Keratinocyte (primary cell): ENCODE measurements around the gene BRI3BP. TPM values are rescaled to one million over a fixed set of nuclear protein-coding genes. Genes with fewer than 3 reads are reported as not detected.

Experiments used
- DNase-seq: peaks from one replicate; pipeline ENCODE4 v3.0.0-alpha.2; 2011; ENCODE audit warnings: low read depth, missing footprints, low spot score
- FAIRE-seq: peaks from 2 replicates; lab custom pipeline; 2011; peaks lifted over from hg19 to GRCh38; lab: Jason Lieb, UNC
- H2AFZ ChIP-seq: 2 replicates; pipeline ENCODE4 v1.6.0; 2012; ENCODE audit warnings: low read length, control low read depth, inconsistent platforms; ENCODE audit not compliant: control insufficient read depth
- H3K27ac ChIP-seq: 2 replicates; pipeline ENCODE4 v1.5.1; 2011; ENCODE audit warnings: low read length; ENCODE audit not compliant: control insufficient read depth, insufficient read depth
- H3K27me3 ChIP-seq: 3 replicates; pipeline ENCODE4 v1.6.0; 2011; ENCODE audit warnings: low read length; ENCODE audit not compliant: control insufficient read depth, insufficient read depth; ENCODE audit errors: extremely low read depth
- H3K36me3 ChIP-seq, 2 experiments: 2 replicates in 1 of 2; 3 replicates in 1 of 2; pipeline ENCODE4 v1.5.1; 2011; ENCODE audit warnings: low read length in 2 of 2, mild to moderate bottlenecking in 1 of 2; ENCODE audit not compliant: control insufficient read depth in 2 of 2, insufficient read depth in 2 of 2; ENCODE audit errors: extremely low read depth in 1 of 2
- H3K4me1 ChIP-seq: 3 replicates; pipeline ENCODE4 v1.5.1; 2011; ENCODE audit warnings: low read length; ENCODE audit not compliant: control insufficient read depth, insufficient read depth; ENCODE audit errors: extremely low read depth
- H3K4me2 ChIP-seq: 3 replicates; pipeline ENCODE4 v1.6.0; 2011; ENCODE audit warnings: low read depth, low read length; ENCODE audit not compliant: control insufficient read depth, insufficient read depth; ENCODE audit errors: extremely low read depth
- H3K4me3 ChIP-seq, 3 experiments: fragments of 200-600 bp in 1 of 3; sonication (generic) in 1 of 3; 2 replicates in 2 of 3; 3 replicates in 1 of 3; pipeline ENCODE4 v1.5.1; 2011 to 2016; ENCODE audit warnings: low read length in 3 of 3, mild to moderate bottlenecking in 3 of 3, control low read depth in 2 of 3, inconsistent platforms in 1 of 3, low read depth in 1 of 3, mixed read lengths in 1 of 3, mixed run types in 1 of 3, moderate library complexity in 1 of 3; ENCODE audit not compliant: control insufficient read depth in 2 of 3, insufficient read depth in 2 of 3; ENCODE audit errors: extremely low read depth in 1 of 3
- H3K79me2 ChIP-seq: 2 replicates; pipeline ENCODE4 v1.6.0; 2012; ENCODE audit warnings: low read length; ENCODE audit not compliant: control insufficient read depth, insufficient read depth
- H3K9ac ChIP-seq: 3 replicates; pipeline ENCODE4 v1.6.0; 2011; ENCODE audit warnings: low read length; ENCODE audit not compliant: control insufficient read depth, insufficient read depth; ENCODE audit errors: extremely low read depth
- H3K9me1 ChIP-seq: 3 replicates; pipeline ENCODE4 v1.6.0; 2011; ENCODE audit warnings: low read length; ENCODE audit not compliant: control insufficient read depth, insufficient read depth; ENCODE audit errors: extremely low read depth
- H3K9me3 ChIP-seq: 2 replicates; pipeline ENCODE4 v1.5.1; 2012; ENCODE audit warnings: low read depth, low read length; ENCODE audit not compliant: control insufficient read depth
- H4K20me1 ChIP-seq: 3 replicates; pipeline ENCODE4 v1.6.0; 2011; ENCODE audit warnings: low read length; ENCODE audit not compliant: control insufficient read depth, insufficient read depth; ENCODE audit errors: extremely low read depth
- EZH2 ChIP-seq: IDR thresholded peaks from one replicate; pipeline ENCODE4 v1.6.1; 2012; ENCODE audit warnings: inconsistent platforms, mild to moderate bottlenecking, low read length, moderate library complexity
- dilution Hi-C: fragments of 300-500 bp; cut with MboI; formaldehyde crosslinking; loops from one replicate; pipeline ENCODE4 v1.7.0; 2020; ENCODE audit warnings: low sequenced_read_pairs; ENCODE audit not compliant: extremely low pct_ligation_motif_present
- polyA plus RNA-seq, 5 experiments: library from polyadenylated mRNA; depleted of rRNA in 3 of 5; stranded (reverse) in 3 of 5; stranded (forward) in 1 of 5; unstranded in 1 of 5; fragments of >200 nt; gene quantifications; 1 replicate in 1 of 5; 2 replicates in 3 of 5; 3 replicates in 1 of 5; pipeline versions ENCODE4 v1.2.1 to v1.2.3, GENCODE V29; 2011 to 2012; ENCODE audit warnings: missing spikeins in 2 of 5, low read depth in 1 of 5, low replicate concordance in 1 of 5
- TF ChIP-seq, protein P1 (sequence below), 3 experiments: IDR thresholded peaks in 1 of 3; conservative IDR thresholded peaks in 1 of 3; optimal IDR thresholded peaks in 1 of 3; 2 replicates in 2 of 3; 3 replicates in 1 of 3; pipeline versions ENCODE3 to v1.5.1; 2011; ENCODE audit warnings: low read length in 3 of 3, mild to moderate bottlenecking in 3 of 3, moderate library complexity in 2 of 3, control low read depth in 1 of 3, inconsistent platforms in 1 of 3; ENCODE audit not compliant: insufficient read depth in 2 of 3; ENCODE audit errors: extremely low read depth in 1 of 3

Gene BRI3BP
- polyA plus RNA-seq, 1 donor (not counting 4 experiments of a cell fraction or from before 2014, with no cell fraction given), result 11.6 TPM

- Histone ChIP-seq H4K20me1 (no peaks in the 10 kb centered on the region), H3K9me1 (no peaks in the 10 kb centered on the region), H3K36me3 (no peaks in the 10 kb centered on the region), H3K4me3 (peak overlapping the region; percentile 27 to 74 (median 71)), H3K79me2 (peaks cover 45% of the 10 kb centered on the region), H3K9me3 (no peaks in the 10 kb centered on the region), H3K4me2 (peak overlapping the region; percentile 96), H3K4me1 (peaks cover 15% of the 10 kb centered on the region), H3K9ac (peak overlapping the region; percentile 44), H3K27me3 (no peaks in the 10 kb centered on the region), H2AFZ (peak overlapping the region; percentile 71), H3K27ac (peak overlapping the region; percentile 43)
- TF ChIP-seq, protein P1, sequence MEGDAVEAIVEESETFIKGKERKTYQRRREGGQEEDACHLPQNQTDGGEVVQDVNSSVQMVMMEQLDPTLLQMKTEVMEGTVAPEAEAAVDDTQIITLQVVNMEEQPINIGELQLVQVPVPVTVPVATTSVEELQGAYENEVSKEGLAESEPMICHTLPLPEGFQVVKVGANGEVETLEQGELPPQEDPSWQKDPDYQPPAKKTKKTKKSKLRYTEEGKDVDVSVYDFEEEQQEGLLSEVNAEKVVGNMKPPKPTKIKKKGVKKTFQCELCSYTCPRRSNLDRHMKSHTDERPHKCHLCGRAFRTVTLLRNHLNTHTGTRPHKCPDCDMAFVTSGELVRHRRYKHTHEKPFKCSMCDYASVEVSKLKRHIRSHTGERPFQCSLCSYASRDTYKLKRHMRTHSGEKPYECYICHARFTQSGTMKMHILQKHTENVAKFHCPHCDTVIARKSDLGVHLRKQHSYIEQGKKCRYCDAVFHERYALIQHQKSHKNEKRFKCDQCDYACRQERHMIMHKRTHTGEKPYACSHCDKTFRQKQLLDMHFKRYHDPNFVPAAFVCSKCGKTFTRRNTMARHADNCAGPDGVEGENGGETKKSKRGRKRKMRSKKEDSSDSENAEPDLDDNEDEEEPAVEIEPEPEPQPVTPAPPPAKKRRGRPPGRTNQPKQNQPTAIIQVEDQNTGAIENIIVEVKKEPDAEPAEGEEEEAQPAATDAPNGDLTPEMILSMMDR (optimal IDR thresholded peaks at IDR 0.05 in 1 of 3, IDR thresholded peaks at IDR 0.05 in 1 of 3, conservative IDR thresholded peaks at IDR 0.05 in 1 of 3; ENCODE audit: extremely low read depth in 1 of 3, insufficient read depth in 2 of 3, low read length in 3 of 3), result peak; percentile 46 to 66 (median 58)
- TF ChIP-seq EZH2, result no peak
- peak; percentile 48 for FAIRE-seq
- dilution Hi-C loops, result no loop called here
- peak; percentile 73 for DNase-seq
Measured at GRCh38 chr12:124992874-124993625, 395 bp upstream of the BRI3BP start.

DNA sequence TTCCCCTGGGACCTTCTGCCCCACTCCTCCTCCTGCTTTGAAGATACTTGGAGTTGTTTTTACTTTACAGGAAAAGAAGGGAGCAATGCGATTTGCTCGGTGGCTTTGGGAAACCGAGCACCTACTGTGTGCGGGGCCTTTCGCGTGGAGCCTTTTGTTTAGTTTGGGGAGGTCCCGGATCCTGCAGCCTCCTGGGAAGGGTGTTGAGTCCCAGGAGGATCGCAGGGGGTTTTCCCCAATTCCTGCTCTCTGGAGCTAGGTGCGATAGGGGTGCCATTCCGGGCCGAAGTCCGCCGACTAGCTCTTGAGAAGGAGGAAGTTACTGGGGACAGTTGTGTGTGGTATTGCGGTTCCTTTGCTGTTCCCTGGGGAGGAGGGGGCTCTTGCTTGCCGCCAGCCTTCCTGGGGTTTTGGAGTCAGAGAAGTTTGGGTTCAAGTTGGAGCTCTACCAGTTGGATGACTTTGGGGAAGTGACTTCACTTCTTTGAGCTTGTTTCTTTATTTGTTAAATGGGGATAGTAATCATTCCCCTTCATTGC, 1.1 kb downstream of the BRI3BP start:
- peaks cover 50% of the 10 kb centered on the region for H3K79me2 ChIP-seq
- H3K36me3 ChIP-seq, result no peaks in the 10 kb centered on the region
- H3K9me1 ChIP-seq, result no peaks in the 10 kb centered on the region
- H3K4me1 ChIP-seq, result peaks cover 15% of the 10 kb centered on the region
- H2AFZ ChIP-seq, result peak overlapping the region; percentile 79
- no peaks in the 10 kb centered on the region for H4K20me1 ChIP-seq
- H3K27me3 ChIP-seq, result no peaks in the 10 kb centered on the region
- no peaks in the 10 kb centered on the region for H3K9me3 ChIP-seq
- no peak for FAIRE-seq
- peak overlapping the region; percentile 27 for H3K27ac ChIP-seq
- peak overlapping the region; percentile 79 for H3K4me2 ChIP-seq
- peak overlapping the region; percentile 69 for H3K9ac ChIP-seq
- H3K4me3 ChIP-seq, result peak overlapping the region; percentile 58 to 83 (median 78)
- no peak for DNase-seq
- dilution Hi-C loops, result no loop called here
- TF ChIP-seq, protein P1 (optimal IDR thresholded peaks at IDR 0.05 in 1 of 3, IDR thresholded peaks at IDR 0.05 in 1 of 3, conservative IDR thresholded peaks at IDR 0.05 in 1 of 3; ENCODE audit: extremely low read depth in 1 of 3, insufficient read depth in 2 of 3, low read length in 3 of 3), result no peak
- no peak for TF ChIP-seq EZH2
